NOMO-1 treated with dmso at 0.1 percent for 144 hours (cell line): ENCODE data around the gene DENND2A.
"Not testable (repeated sequence)": the region's sequence is repeated elsewhere in the genome, so short reads cannot be mapped to it uniquely, and the experiment has no call there.

Experiments
- DNase-seq: peaks from one replicate; lab custom pipeline; 2025; ENCODE audit not compliant: unreplicated experiment; lab: John Stamatoyannopoulos, UW

The DENND2A gene

GRCh38 chr7:140594131-140594691 is 46.4 kb downstream of the DENND2A start:
- DNase-seq = no peak

- DNase-seq = no peak
Measured at GRCh38 chr7:140593672-140593982, 47.0 kb downstream of the DENND2A start.

DNA sequence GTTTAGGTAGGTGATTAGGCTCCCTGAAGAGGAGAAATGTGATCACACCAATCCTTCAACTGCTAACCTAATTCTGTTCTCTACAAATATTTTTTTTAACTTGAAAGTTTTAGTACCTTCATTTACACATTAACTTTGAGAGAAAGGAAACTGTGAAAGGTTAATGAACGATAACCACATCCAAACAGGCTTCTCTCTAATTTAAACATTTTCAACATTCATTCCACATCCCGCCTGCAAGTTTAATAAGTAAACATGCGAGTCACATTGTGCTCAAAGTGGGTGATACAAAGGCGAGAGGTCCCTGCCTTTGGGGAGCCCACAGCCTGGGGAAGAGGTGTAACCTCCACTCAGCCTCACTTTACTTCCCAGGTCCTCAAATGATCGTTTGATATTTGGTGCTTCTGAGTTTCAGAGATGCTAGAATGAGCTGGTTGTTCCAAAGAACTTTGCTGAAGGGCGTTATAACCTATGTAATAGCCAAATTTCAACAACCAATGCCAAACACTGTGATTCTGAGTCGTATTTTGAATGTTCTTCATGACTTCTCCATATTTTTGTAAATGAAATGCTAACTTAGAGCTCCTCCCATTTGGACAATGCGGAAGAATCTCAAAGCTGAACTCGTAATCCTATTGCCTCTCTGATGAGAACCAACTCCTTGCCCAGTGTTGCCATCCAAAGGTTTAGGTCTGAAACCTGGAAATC is 47.5 kb downstream of the DENND2A start:
- no peak for DNase-seq

- no peak for DNase-seq
Measured at GRCh38 chr7:140591180-140591902, 49.3 kb downstream of the DENND2A start.

DNA sequence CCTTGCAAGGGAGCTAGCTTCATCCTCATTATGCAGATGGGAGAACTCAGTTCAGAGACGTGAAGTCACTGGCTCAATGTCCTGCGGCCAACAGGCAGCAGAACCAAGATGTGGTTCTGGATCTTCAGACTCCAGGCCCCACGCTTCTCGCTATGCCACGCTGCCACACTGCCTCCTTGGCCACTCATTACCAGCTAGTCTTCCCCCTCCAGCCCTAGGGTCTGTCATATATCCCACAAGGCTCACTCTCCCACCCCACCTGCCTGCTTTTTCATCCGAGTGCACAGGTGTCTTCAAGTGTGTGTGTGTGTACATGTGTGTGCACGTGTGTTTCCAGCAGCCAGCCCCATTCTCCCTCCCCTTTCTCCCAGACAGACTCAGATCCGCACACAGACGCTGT is 53.4 kb downstream of the DENND2A start:
- no peak for DNase-seq

GRCh38 chr7:140586516-140586915 is 54.1 kb downstream of the DENND2A start:
- no peak for DNase-seq

DNA sequence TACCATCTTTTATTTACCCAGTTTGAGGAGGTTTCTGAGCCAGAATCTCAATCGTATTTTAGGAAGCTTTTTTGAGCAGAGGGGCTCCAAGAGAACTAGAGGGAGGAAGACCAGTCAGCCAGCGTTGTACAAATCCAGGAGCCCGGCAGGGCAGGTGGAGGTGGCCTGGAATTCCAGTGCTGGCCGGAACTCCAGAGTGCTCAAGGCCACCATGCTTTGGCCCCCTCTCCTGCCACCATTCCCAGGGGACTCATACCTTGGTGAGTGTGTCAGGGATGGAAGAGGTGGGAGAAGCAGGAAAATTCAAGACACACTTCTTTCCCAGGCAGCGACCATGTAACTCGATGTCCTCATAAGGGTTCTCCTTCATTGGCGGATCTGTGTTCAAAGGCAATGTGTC is 55.3 kb downstream of the DENND2A start:
- DNase-seq = no peak

DNA sequence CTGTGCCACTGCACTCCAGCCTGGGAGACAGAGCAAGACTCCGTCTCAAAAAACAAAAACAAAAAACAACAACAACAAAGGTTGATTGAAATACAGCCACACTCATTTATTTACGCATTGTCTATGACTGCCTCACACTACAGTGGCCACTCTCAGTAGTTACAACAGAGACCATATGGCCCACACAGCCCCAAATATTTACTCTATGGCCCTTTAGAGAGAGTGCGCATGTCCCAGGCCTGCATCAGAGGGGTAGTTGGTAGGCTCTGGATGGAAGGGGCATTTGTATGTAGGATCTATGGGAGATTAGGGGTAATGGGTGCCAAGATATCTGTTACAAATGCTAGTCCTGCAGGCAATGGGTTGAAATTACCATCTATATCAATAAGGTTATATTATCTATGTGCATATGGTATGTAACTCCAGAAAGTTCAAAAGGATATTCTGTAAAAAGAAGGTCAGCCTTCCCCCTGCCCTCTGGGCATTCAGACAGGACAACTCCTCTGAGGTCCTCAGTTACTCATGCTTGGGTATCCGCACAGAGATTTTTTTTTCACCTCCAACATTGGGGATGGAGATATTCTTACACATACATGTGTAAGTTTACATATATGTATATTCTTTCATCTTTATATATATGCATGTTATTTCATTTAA is 56.3 kb downstream of the DENND2A start:
- DNase-seq = no peak

DNA sequence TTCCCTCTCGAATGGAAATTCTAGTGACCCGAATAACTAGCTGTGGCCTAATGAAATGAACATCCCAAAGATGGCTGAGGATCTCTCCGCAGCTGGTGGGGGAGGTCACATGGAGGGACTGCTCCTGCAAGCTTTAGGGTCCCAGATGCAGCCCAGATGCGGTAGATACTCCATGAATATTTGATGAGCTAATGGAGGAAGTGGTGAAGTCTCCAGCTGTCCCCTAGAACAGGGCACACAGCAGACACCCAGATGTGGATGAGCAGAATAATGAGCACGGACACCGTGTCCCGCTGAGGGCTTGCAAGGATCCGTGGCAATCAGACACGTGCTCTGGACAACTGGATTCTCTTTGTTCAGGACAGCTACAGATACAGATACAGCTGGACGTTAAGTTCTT is 59.2 kb downstream of the DENND2A start:
- DNase-seq = no peak

- DNase-seq = no peak
Measured at GRCh38 chr7:140577651-140578050, 63.0 kb downstream of the DENND2A start.

DNA sequence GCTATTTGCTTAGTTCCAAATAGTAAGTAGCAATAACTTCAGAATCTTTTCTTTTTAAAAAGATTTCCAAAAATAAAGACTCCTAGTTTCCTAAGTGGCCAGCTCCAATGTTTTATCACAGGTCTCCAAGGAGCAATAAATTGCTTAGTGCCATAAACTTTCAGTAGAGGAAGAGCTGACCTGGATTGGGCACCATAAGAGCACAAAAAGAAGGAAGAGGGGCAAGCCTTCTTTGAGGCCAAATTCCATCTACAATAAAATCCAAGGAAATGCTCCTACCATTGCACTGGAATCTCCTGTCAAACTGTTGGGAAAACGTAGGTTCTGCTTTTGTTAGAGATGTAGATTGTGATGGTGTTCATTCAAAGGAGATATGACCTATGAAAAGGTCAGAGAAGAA is 64.0 kb downstream of the DENND2A start:
- no peak for DNase-seq

GRCh38 chr7:140571538-140572122 is 69.0 kb downstream of the DENND2A start:
- no peak for DNase-seq

GRCh38 chr7:140570120-140570519 is 70.5 kb downstream of the DENND2A start:
- DNase-seq = no peak

DNA sequence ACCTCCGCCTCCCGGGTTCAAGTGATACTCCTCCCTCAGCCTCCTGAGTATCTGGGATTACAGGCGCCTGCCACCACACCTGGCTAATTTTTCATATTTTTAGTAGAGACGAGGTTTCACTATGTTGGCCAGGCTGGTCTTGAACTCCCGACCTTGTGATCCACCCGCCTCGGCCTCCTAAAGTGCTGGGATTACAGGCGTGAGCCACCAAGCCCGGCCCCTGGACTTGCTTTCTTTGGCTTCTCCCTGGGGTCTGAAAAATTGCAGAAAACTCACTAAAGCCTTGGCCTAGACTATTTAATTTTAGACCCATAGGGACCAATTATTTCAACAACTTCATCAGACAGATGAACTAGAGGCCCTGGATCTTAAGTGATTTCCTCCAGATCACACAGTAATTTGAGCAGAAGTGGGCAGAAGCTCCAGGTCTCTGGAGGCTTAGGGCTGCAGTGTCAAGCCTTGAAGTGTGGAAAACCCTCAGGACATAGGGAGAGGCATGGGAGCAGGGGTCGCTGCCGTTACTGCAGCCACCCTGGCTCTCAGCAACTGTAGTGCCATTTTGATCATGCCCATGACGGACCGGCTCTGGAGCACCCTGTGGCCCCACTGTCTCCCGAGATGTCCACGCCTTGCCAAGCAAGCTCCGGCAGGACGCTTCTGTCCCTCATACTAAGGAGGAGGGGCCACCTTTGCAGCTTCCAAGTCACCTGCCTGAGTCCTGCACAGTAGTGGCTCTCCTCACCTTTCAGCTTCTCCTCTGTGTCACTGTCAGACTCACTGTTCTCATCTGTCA is 72.4 kb downstream of the DENND2A start:
- no peak for DNase-seq

DNA sequence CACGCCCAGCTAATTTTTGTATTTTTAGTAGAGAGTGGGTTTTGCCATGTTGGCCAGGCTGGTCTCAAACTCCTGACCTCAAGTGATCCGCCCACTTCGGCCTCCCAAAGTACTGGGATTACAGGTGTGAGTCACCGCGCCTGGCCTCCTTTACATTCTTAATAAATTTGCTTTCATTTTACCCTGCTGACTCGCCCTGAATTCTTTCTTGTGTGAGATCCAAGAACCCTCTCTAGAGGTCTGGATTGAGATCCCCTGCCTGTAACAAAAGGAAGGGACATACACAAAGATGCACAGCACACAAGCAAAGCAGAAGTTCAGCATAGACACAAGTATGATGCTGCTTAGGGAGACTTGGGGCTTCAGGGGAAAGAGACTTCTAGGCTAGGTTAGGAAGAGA is 74.4 kb downstream of the DENND2A start:
- not testable (repeated sequence) for DNase-seq

DNA sequence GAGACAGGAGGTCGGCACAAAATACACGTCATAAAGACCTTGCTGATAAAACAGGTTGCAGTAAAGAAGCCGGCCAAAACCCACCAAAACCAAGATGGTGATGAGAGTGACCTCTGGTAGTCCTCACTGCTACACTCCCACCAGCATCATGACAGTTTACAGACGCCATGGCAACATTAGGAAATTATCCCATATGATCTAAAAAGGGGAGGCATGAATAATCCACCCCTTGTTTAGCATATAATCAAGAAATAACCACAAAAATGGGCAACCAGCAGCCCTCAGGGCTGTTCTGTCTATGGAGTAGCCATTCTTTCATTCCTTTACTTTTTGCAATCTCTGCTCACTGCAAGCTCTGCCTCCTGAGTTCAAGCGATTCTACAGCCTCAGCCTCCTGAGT is 74.9 kb downstream of the DENND2A start:
- not testable (repeated sequence) for DNase-seq

DNA sequence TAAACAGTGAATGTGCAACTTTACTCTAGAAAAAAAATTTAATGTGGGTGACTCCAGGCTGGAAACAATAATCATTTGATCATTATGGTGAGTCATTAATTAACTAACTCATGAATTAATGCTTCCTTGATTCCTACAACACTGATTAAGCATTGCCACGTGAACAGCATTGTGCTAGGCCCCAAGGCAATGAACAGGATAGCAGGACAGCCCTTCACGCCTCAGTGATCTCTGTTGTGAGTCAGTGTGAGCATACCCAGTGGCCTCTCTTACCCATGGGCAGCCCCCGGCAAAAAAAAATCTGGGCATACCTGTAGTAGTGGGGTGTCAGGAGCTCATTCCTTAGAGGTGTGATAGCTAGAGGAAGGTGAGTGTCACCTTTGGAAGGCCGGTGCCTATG is 76.0 kb downstream of the DENND2A start:
- no peak for DNase-seq

- no peak for DNase-seq
Measured at GRCh38 chr7:140562926-140563481, 77.6 kb downstream of the DENND2A start.

DNA sequence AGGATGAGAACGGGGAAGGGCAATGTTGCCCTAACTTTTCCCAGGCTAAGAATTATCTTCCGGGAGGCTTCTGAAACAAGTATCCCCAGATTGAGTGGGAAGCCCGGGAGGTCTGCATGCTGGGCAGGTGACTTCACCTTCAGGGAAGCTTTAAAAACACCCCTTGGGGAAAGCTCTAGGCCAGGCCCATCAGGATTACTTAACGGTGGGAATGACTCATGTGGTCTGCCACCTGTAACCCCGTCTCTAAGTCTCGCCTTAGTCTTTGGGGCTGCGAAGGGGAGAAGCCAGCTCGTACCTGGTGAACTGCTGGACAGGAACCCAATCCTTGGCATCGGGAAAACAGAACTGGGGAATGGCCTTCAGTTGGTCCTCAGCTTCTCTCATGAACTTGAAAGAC is 81.2 kb downstream of the DENND2A start:
- no peak for DNase-seq

- DNase-seq = no peak
Measured at GRCh38 chr7:140557809-140558518, 82.6 kb downstream of the DENND2A start.
